NT2/D1 (cell line): Measurements from ENCODE around the gene DMD.

Experiments used
- SUZ12 ChIP-seq: IDR thresholded peaks from 2 replicates; pipeline ENCODE4 v1.6.1; 2011; ENCODE audit not compliant: insufficient read length, insufficient read depth; ENCODE audit errors: extremely low read depth
- YY1 ChIP-seq: IDR thresholded peaks from 2 replicates; pipeline ENCODE4 v1.6.1; 2011; ENCODE audit not compliant: insufficient read length, insufficient read depth
- ZNF274 ChIP-seq: IDR thresholded peaks from 2 replicates; pipeline ENCODE4 v1.6.1; 2011; ENCODE audit warnings: mild to moderate bottlenecking, low read depth, low read length

DNA sequence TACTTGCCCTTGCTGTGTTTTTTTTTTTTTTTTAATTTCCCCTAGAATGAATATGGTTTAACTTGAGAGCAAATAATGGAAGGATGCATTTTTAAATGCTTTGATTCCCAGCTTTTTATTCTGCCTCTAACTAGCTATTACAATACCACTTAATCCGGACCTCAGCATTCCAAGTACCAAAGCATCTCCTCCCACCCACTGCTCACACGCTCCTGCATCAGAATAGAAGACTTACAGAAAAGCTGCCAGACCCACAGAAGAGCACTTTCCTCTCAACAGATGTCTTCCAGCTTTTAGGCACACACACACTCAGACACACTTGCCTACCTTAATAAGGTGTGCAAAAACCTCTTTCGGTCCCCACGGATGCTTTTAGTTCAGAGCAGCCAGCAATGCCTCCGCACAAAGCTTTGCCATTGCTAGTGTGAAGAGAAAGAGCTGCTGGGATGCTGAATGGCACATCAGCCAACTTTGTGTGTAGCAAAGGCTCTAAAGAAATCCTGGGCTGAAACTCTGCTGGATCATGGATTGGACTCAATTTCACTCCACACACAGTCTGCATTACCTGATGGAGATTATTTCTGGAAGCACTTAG, 1056.2 kb downstream of the DMD start:
- TF ChIP-seq YY1 (no peak), ZNF274 (no peak), SUZ12 (no peak)
